ENCODE measurements around the gene TSPAN1. TPM values are rescaled to one million over a fixed set of nuclear protein-coding genes. Genes with fewer than 3 reads are reported as not detected.
A peak's percentile ranks its signal among the peaks of the same experiment; 100 is the strongest.

The TSPAN1 gene
- total RNA-seq, 1 experiment from 2014 or later, result 134 TPM

DNA sequence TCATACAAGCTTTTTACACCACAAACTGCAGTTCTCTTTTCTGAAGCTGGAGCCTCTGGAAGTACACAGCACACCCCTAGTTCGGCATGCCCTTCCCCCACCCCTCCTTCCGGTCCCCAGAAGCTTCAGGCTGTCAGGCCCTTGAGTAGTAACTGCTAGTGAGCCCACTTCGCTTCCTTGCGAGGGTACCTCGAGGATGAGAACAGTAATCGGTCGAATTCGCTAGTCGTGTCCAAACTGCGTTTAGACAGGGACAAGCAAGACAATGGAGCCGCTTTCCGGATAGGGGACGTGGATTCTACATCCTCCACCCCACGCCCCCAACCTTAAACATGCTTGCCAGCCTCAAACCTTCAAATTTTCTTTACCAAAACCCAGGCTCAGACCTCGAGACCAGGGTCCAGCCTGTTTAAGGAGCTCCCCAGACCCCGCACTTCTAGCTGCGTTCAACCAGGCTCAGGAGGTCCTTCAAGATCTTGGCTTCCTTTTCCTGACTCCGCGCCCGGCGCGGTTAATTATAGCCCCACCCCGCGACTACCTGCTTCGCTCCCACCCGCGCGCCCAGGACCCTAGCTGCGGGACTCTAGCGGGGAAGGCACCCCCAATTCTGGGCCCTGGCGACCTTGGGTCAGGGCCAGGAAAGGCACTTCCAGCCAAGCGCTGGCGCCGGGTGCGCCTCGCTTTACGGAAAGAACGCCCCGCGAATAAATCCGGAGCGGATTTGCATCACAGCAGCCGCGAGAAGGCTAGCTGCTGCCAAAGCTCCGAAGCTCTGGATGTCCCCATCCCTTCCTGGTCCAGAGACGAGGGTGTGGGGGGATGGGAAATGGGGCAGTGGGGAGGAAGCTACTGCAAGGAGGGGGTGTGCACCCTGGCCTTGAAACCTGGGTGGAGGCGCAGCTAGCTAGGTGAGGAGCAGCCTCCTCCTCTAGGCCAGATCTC, 8.1 kb upstream of the TSPAN1 start:
- Histone ChIP-seq H2AFZ (no peak overlapping the region), H3K4me1 (replicated peaks; ENCODE audit: insufficient read depth) (peaks cover 35% of the 10 kb centered on the region), H3K4me3 (no peak overlapping the region), H3K9me2 (ENCODE audit: insufficient read depth) (no peaks in the 10 kb centered on the region), H3K27me3 (ENCODE audit: insufficient read depth, low read depth) (no peaks in the 10 kb centered on the region), H3K27ac (no peak overlapping the region), H3K4me2 (no peak overlapping the region), H4K20me1 (ENCODE audit: insufficient read depth) (no peaks in the 10 kb centered on the region), H3K9me3 (ENCODE audit: insufficient read depth, low read depth) (no peaks in the 10 kb centered on the region), H3K36me3 (ENCODE audit: low read depth) (no peaks in the 10 kb centered on the region), H3F3A (ENCODE audit: insufficient read depth, low read depth) (peaks cover 22% of the 10 kb centered on the region), H3K79me2 (ENCODE audit: low read depth) (0 out of 2 replicates have a peak, but pooled peaks cover 5% of the 10 kb centered on the region)
- intact Hi-C loops (cut with micrococcal nuclease; ENCODE audit: unreplicated experiment), result no loop called here
- TF ChIP-seq, protein P1, sequence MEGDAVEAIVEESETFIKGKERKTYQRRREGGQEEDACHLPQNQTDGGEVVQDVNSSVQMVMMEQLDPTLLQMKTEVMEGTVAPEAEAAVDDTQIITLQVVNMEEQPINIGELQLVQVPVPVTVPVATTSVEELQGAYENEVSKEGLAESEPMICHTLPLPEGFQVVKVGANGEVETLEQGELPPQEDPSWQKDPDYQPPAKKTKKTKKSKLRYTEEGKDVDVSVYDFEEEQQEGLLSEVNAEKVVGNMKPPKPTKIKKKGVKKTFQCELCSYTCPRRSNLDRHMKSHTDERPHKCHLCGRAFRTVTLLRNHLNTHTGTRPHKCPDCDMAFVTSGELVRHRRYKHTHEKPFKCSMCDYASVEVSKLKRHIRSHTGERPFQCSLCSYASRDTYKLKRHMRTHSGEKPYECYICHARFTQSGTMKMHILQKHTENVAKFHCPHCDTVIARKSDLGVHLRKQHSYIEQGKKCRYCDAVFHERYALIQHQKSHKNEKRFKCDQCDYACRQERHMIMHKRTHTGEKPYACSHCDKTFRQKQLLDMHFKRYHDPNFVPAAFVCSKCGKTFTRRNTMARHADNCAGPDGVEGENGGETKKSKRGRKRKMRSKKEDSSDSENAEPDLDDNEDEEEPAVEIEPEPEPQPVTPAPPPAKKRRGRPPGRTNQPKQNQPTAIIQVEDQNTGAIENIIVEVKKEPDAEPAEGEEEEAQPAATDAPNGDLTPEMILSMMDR (conservative IDR thresholded peaks at IDR 0.05), result no peak
- no peak for TF ChIP-seq EZH2 (IDR thresholded peaks at IDR 0.05; ENCODE audit: low read depth)
- POLR2A ChIA-PET (ENCODE audit: unreplicated experiment), result interaction anchor here (0.7 kb wide), 2 partner anchors 447 to 610 kb away, joined by 3 to 8 read pairs; no protein-coding TSS in a partner anchor
- CTCF ChIA-PET, result interaction anchor here (0.6 kb wide), 1 partner anchor 10 kb away, joined by 3 read pairs; no protein-coding TSS in a partner anchor
- no TSS peak for BruUV-seq (replicated peaks)
- DNase-seq, result no peak

DNA sequence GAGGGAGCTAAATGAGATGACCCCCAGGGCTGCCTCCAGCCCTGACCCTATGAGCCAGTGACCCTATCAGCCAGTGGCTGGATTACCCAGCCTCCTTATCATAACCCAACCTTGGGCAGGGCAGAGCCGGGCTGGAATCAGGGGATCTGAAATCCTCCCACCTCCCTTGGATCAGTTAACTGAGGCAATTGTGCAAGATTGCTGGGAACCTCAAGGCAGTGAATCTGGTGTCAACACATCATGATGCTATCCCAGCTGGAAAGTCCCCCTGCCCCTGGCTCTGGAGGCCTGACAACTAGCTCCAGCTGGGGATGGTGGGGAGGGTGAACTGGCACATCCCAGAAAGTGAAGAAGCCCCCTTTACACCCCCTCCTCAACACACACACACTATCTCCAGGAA, 6.4 kb upstream of the TSPAN1 start:
- H3K36me3 ChIP-seq (ENCODE audit: low read depth), result no peaks in the 10 kb centered on the region
- H4K20me1 ChIP-seq (ENCODE audit: insufficient read depth), result no peaks in the 10 kb centered on the region
- intact Hi-C loops (cut with micrococcal nuclease; ENCODE audit: unreplicated experiment), result no loop called here
- TF ChIP-seq, protein P1 (conservative IDR thresholded peaks at IDR 0.05), result no peak
- no peak for TF ChIP-seq EZH2 (IDR thresholded peaks at IDR 0.05; ENCODE audit: low read depth)
- no peak overlapping the region for H3K27ac ChIP-seq
- H3K9me3 ChIP-seq (ENCODE audit: insufficient read depth, low read depth), result no peaks in the 10 kb centered on the region
- BruUV-seq (replicated peaks), result no TSS peak
- H3K4me1 ChIP-seq (replicated peaks; ENCODE audit: insufficient read depth), result peaks cover 50% of the 10 kb centered on the region
- no peak for DNase-seq
- H3K4me3 ChIP-seq, result no peak overlapping the region
- peaks cover 13% of the 10 kb centered on the region; the same call in 1 of the 2 replicates for H3K79me2 ChIP-seq (ENCODE audit: low read depth)
- H3K4me2 ChIP-seq, result peak overlapping the region; percentile 86; the same call in 1 of the 2 replicates
- no peaks in the 10 kb centered on the region for H3K27me3 ChIP-seq (ENCODE audit: insufficient read depth, low read depth)
- H2AFZ ChIP-seq, result no peak overlapping the region
- no peaks in the 10 kb centered on the region for H3K9me2 ChIP-seq (ENCODE audit: insufficient read depth)
- peaks cover 37% of the 10 kb centered on the region for H3F3A ChIP-seq (ENCODE audit: insufficient read depth, low read depth)
- CTCF ChIA-PET, result no interaction called here
- POLR2A ChIA-PET (ENCODE audit: unreplicated experiment), result interaction anchor here (0.7 kb wide), 1 partner anchor 34 kb away, joined by 5 read pairs; no protein-coding TSS in a partner anchor

DNA sequence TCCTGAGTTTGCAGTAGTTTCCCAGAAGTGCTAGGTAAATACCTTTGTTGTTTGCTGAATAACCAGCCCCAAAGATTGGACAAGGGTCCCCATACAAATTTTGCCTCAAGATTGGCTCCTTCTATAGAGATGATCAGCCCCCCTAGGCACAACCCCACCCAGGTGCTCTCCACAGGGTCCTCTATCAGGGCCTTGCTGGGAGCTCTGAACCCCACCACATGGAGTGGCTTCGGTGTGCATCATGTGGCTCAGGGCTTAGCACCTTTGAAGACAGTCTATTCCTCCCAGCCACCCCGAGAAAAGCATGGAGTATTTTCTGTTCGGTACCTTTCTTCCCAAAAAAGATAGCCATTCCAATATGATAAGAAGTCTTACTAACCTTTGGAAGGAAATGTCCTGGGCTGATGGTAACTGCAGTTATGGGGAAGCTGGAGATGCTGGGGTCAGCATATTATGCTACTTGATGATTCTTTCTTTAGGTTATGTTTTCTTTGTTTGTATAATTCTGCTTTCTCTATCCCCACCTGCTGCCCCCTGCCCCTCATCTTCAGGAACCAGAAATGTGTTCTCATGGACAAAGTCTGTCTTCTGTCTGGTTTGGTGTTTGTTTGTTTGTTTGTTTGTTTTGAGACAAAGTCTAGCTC, 5.0 kb upstream of the TSPAN1 start:
- intact Hi-C loops (cut with micrococcal nuclease; ENCODE audit: unreplicated experiment), result loop anchor here (5.0 kb wide), 1 partner anchor 483 kb away; the partner anchor contains the start of genes GPBP1L1 and TMEM69
- no peak overlapping the region for H3K4me3 ChIP-seq
- peaks cover 65% of the 10 kb centered on the region for H3K4me1 ChIP-seq (replicated peaks; ENCODE audit: insufficient read depth)
- no peaks in the 10 kb centered on the region for H3K36me3 ChIP-seq (ENCODE audit: low read depth)
- no peaks in the 10 kb centered on the region for H4K20me1 ChIP-seq (ENCODE audit: insufficient read depth)
- H3K4me2 ChIP-seq, result peak overlapping the region; percentile 86
- no peak for DNase-seq
- no peak for TF ChIP-seq EZH2 (IDR thresholded peaks at IDR 0.05; ENCODE audit: low read depth)
- TF ChIP-seq, protein P1 (conservative IDR thresholded peaks at IDR 0.05), result no peak
- POLR2A ChIA-PET (ENCODE audit: unreplicated experiment), result no interaction called here
- H3K9me2 ChIP-seq (ENCODE audit: insufficient read depth), result no peaks in the 10 kb centered on the region
- H3K9me3 ChIP-seq (ENCODE audit: insufficient read depth, low read depth), result no peaks in the 10 kb centered on the region
- H3F3A ChIP-seq (ENCODE audit: insufficient read depth, low read depth), result peaks cover 46% of the 10 kb centered on the region
- no peaks in the 10 kb centered on the region for H3K27me3 ChIP-seq (ENCODE audit: insufficient read depth, low read depth)
- CTCF ChIA-PET, result no interaction called here
- H2AFZ ChIP-seq, result no peak overlapping the region
- H3K79me2 ChIP-seq (ENCODE audit: low read depth), result peaks cover 21% of the 10 kb centered on the region; the same call in 1 of the 2 replicates
- BruUV-seq (replicated peaks), result no TSS peak
- peak overlapping the region; percentile 99 for H3K27ac ChIP-seq
